ENCODE measurements around the gene TEX10. TPM values are rescaled to one million over a fixed set of nuclear protein-coding genes. Genes with fewer than 3 reads are reported as not detected.
"Not testable (repeated sequence)": the region's sequence is repeated elsewhere in the genome, so short reads cannot be mapped to it uniquely, and the experiment has no call there.

Gene TEX10
- total RNA-seq, 8 experiments from 2014 or later = 18.6 to 53.3 (median 28.4) TPM

DNA sequence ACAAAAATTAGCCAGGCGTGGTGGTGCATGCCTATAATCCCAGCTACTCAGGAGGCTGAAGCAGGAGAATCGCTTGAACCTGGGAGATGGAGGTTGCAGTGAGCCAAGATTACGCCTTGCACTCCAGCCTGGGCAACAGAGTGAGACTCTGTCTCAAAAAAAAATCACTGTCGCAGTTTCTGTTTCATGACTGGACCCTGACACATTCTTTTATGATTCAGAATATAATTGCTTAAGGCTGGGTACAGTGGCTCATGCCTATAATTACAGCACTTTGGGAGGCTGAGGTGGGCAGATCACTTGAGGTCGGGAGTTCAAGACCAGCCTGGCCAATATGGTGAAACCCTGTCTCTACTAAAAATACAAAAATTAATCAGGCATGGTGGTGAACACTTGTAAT, 14.0 kb downstream of the TEX10 start:
- not testable (repeated sequence) for H3K27ac ChIP-seq; H3K4me3 ChIP-seq; ATAC-seq (replicated peaks in 6 of 8); H3K4me1 ChIP-seq (replicated peaks in 1 of 2)
- WGBS, 10 experiments = 100% methylated on average over 1 to 4 of the region's 5 CpGs; no CpG with 5 or more reads in 6 of the 10 experiments
- in situ Hi-C loops (cut with MboI; ENCODE audit: low pct_unique_long_range_greater_than_20kb in 2 of 9, low sequenced_read_pairs in 9 of 9, unreplicated experiment in 9 of 9) = loop anchor here in 2 of 9 experiments (25.0 kb wide), 1 partner anchor 249 kb away; the partner anchor contains the start of gene CAVIN4 (in 2 of the 2)

DNA sequence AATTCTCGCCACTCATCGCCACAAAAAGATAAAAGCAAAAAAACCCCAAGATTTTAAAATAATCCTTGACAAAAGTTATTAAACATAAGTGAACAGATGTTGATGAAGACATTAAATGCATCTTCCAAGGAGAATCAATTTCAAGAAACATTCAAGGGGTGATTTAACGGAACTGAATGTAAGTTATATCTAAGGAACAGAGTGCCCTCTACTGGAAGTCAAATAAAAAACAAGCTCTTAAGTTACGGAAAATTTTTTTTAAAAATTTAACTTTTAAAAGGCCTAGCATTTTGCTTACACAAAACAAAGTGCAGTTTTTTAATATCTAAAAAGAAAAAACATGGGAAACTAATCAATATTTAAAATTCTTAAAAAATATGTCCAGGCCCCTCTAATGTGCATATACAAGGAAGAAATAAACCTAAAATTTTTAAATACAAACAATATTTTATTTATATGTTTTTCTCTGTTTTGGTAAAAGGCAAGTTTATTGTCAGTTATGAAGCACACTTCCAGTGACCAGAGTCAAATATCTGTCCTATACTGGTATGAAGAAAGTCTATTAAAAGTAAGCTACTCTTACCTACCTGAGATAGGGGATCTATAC, 28.0 kb downstream of the TEX10 start:
- in situ Hi-C loops (cut with MboI; ENCODE audit: low pct_unique_long_range_greater_than_20kb in 2 of 9, low sequenced_read_pairs in 9 of 9, unreplicated experiment in 9 of 9) = loop anchor here in 4 of 9 experiments (10.0 to 25.0 kb wide), 5 partner anchors 263 to 1162 kb away; partner anchors contain the start of genes CAVIN4 (in 2 of the 4) and NR4A3 (in 1 of the 4)
- H3K4me3 ChIP-seq = no peak overlapping the region
- 54 to 91% (median 76%) methylated on average over 1 to 4 of the region's 4 CpGs for WGBS, 10 experiments
- no peak overlapping the region for H3K27ac ChIP-seq
- no peak for ATAC-seq (replicated peaks in 6 of 8)
- H3K4me1 ChIP-seq (replicated peaks in 1 of 2) = no peaks in the 10 kb centered on the region

DNA sequence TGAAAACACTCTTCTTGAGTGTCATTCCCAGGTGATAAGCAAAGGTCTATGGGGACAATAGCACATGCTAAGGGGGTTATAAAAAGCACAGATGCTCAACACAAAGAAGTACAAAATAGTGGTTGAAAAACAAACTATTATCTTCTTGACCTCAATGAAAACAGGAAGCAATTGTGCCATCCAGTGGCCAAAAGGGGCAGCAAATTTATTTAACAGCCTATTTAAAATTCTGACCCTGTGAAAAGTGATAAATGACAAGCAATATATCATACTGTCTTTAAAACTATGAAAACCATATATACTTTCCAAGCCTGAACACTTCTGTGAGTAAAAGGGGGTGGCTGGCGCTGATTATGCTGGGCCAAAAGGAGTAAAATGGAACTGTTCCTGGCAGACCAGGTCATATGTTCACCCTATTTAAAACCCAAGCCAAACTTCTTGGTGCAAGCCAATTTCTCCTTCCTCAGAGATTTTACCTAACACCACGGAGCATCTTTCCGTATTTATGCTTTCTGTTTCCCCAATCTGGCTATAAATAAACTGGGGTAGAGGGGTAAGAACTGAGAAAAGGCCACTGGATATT, 29.7 kb downstream of the TEX10 start:
- in situ Hi-C loops (cut with MboI; ENCODE audit: low pct_unique_long_range_greater_than_20kb in 2 of 9, low sequenced_read_pairs in 9 of 9, unreplicated experiment in 9 of 9) = loop anchor here in 3 of 9 experiments (10.0 to 25.0 kb wide), 4 partner anchors 511 to 1161 kb away; partner anchors contain the start of gene NR4A3 (in 1 of the 3)
- WGBS, 10 experiments = 50 to 100% (median 73%) methylated on average over 1 to 3 of the region's 3 CpGs
- Histone ChIP-seq H3K4me1 (replicated peaks in 1 of 2) (no peaks in the 10 kb centered on the region), H3K4me3 (no peak overlapping the region), H3K27ac (no peak overlapping the region)
- ATAC-seq (replicated peaks in 6 of 8) = peak in 3 of 8 experiments; percentile 27 to 43 (median 34)

DNA sequence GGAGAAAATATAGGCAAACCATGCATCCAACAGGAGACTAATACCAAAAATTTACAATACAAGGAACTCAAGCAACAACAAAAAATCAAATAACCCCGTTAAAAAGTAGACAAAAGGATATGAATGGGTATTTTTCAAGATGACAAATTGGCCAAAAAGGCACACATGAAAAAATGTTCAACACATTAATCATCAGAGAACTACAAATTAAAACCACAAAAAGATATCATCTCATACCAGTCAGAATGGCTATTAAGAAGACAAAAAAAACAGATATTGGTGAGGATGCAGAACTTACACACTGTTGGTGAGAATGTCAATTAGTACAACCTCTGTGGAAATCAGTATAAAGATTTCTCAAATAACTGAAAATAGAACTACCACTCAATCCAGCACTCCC, 35.0 kb downstream of the TEX10 start:
- Histone ChIP-seq H3K27ac (no peak overlapping the region), H3K4me3 (no peak overlapping the region), H3K4me1 (replicated peaks in 1 of 2) (no peaks in the 10 kb centered on the region)
- in situ Hi-C loops (cut with MboI; ENCODE audit: low pct_unique_long_range_greater_than_20kb in 2 of 9, low sequenced_read_pairs in 9 of 9, unreplicated experiment in 9 of 9) = loop anchor here in 2 of 9 experiments (25.0 kb wide), 3 partner anchors 505 to 1155 kb away; partner anchors contain the start of gene NR4A3 (in 1 of the 2)
- 22 to 100% (median 86%) methylated on average over 1 of the region's 1 CpG; no CpG with 5 or more reads in 2 of the 10 experiments for WGBS, 10 experiments
- ATAC-seq (replicated peaks in 6 of 8) = no peak

DNA sequence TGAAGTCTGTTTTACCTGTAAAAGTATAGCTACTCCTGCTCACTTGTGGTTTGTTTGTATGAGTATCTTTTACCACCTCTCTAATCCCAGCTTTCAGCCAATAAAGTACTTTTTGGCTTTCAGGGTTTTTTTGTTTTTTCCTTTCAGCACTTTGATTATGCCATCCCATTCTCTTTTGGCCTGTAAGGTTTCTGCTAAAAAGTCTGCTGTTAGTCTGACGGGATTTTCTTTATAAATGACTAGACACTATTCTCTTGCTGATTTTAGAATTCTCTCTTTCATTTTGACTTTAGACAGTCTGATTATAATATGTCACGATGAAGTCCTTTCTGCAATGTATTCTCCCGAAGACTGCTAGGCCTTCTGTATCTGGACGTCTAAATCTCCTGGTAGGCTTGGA, 37.2 kb downstream of the TEX10 start:
- WGBS, 10 experiments = 75 to 100% (median 98%) methylated on average over 1 to 4 of the region's 4 CpGs
- no peaks in the 10 kb centered on the region for H3K4me1 ChIP-seq (replicated peaks in 1 of 2)
- in situ Hi-C loops (cut with MboI; ENCODE audit: low pct_unique_long_range_greater_than_20kb in 2 of 9, low sequenced_read_pairs in 9 of 9, unreplicated experiment in 9 of 9) = loop anchor here in 2 of 9 experiments (25.0 kb wide), 3 partner anchors 503 to 1153 kb away; partner anchors contain the start of gene NR4A3 (in 1 of the 2)
- no peak overlapping the region for H3K4me3 ChIP-seq
- no peak overlapping the region for H3K27ac ChIP-seq
- ATAC-seq (replicated peaks in 6 of 8) = no peak

DNA sequence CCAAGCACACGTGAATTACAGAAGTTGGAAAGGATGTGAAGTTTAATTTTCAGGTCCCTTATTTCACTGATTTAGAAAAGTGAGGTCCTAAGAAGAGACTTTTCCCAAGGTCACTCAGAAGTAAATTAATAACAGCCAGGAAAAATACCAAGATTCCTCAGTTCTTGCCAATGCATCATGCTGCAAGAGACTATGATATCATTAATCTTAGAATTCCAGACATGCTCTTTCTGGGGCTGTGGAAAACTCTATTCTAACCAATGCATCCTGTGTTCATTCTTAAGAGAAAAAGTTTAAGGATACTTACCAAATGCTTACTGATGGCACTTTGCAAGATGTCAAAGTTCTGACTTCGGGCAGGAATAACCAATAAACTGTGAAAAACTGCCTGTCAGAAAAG, 42.8 kb downstream of the TEX10 start:
- Histone ChIP-seq H3K4me3 (no peak overlapping the region), H3K4me1 (replicated peaks in 1 of 2) (no peaks in the 10 kb centered on the region), H3K27ac (no peak overlapping the region)
- WGBS, 10 experiments = 34 to 100% (median 95%) methylated on average over 1 to 2 of the region's 2 CpGs; no CpG with 5 or more reads in 3 of the 10 experiments
- no peak for ATAC-seq (replicated peaks in 6 of 8)
- in situ Hi-C loops (cut with MboI; ENCODE audit: low pct_unique_long_range_greater_than_20kb in 2 of 9, low sequenced_read_pairs in 9 of 9, unreplicated experiment in 9 of 9) = loop anchor here in 2 of 9 experiments (25.0 kb wide), 3 partner anchors 498 to 1148 kb away; partner anchors contain the start of gene NR4A3 (in 1 of the 2)

DNA sequence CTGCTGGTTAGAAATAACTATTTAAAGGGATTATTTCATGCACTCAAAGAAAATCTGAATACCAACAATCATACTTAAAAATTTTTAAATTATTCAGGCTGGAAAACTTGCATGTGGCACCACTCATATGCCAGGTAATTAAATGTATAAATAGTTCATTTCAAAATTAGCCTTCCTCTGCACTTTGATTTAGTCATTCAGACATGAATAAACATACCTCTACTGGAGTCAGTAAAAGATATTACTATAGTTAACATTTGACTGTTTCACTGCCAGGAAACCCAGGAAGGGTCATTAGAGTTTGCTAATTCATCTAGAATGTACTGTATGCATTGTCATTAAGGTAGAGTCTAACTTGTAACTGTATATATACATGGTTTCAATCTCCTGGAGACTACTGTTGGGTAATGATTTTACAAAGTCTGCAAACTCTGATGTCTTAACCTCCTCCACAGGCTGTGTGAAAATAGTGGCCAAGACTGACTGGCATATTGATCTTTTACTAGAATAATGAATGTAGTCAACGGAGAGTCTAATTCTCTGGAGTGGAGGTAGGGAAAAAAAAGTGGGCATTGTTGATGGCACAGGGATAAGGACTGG, 43.7 kb downstream of the TEX10 start:
- 43 to 100% (median 70%) methylated on average over 1 of the region's 1 CpG; no CpG with 5 or more reads in 2 of the 10 experiments for WGBS, 10 experiments
- ATAC-seq (replicated peaks in 6 of 8) = peak in 4 of 8 experiments; percentile 11 to 87 (median 67)
- Histone ChIP-seq H3K27ac (no peak overlapping the region), H3K4me3 (no peak overlapping the region), H3K4me1 (replicated peaks in 1 of 2) (no peaks in the 10 kb centered on the region)
- in situ Hi-C loops (cut with MboI; ENCODE audit: low pct_unique_long_range_greater_than_20kb in 2 of 9, low sequenced_read_pairs in 9 of 9, unreplicated experiment in 9 of 9) = loop anchor here in 2 of 9 experiments (25.0 kb wide), 3 partner anchors 497 to 1147 kb away; partner anchors contain the start of gene NR4A3 (in 1 of the 2)

DNA sequence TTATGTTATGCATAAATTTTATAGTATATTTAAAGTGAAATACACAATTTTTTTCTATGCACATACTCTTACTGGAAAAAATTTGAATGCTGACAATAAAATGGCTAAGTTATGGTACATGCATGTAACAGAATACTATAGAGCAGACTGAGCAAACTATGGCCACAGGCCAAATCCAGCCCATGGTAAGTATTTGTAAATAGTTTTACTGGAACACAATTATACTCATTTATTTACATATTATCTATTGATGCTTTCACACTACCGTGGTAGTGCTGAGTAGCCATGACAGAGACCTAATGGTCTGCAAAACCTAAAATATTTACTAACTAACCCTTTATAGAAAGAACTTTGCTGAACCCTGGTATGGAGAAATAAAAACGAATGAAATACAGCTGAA, 45.7 kb downstream of the TEX10 start:
- H3K4me3 ChIP-seq = no peak overlapping the region
- WGBS, 10 experiments = 43 to 100% (median 89%) methylated on average over 1 to 2 of the region's 2 CpGs; no CpG with 5 or more reads in 2 of the 10 experiments
- no peak overlapping the region for H3K27ac ChIP-seq
- peak in 1 of 8 experiments; percentile 52 for ATAC-seq (replicated peaks in 6 of 8)
- in situ Hi-C loops (cut with MboI; ENCODE audit: low pct_unique_long_range_greater_than_20kb in 2 of 9, low sequenced_read_pairs in 9 of 9, unreplicated experiment in 9 of 9) = loop anchor here in 2 of 9 experiments (25.0 kb wide), 3 partner anchors 495 to 1145 kb away; partner anchors contain the start of gene NR4A3 (in 1 of the 2)
- no peaks in the 10 kb centered on the region for H3K4me1 ChIP-seq (replicated peaks in 1 of 2)

DNA sequence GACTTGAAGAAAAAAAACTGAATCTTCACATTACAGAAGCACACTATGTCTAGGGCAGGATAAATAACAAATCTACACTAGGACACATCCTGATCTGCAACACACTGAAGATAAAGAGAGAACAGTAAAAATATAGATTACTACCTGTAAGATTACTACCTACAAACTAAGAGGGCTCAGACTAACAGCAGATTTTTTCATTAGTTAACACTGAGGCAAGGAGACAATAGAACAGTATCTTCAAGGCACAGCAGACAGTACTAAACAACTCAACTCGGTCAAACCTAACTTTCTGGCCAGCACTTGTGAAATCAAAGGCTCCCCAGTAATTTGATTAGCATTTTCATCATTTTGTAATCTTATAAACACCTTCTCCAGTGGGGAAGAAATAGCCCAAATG, 46.5 kb downstream of the TEX10 start:
- Histone ChIP-seq H3K4me1 (replicated peaks in 1 of 2) (no peaks in the 10 kb centered on the region), H3K4me3 (no peak overlapping the region), H3K27ac (no peak overlapping the region)
- no peak for ATAC-seq (replicated peaks in 6 of 8)
- WGBS, 10 experiments = 60 to 100% (median 100%) methylated on average over 1 of the region's 1 CpG; no CpG with 5 or more reads in 5 of the 10 experiments
- in situ Hi-C loops (cut with MboI; ENCODE audit: low pct_unique_long_range_greater_than_20kb in 2 of 9, low sequenced_read_pairs in 9 of 9, unreplicated experiment in 9 of 9) = loop anchor here in 2 of 9 experiments (25.0 kb wide), 3 partner anchors 494 to 1144 kb away; partner anchors contain the start of gene NR4A3 (in 1 of the 2)

DNA sequence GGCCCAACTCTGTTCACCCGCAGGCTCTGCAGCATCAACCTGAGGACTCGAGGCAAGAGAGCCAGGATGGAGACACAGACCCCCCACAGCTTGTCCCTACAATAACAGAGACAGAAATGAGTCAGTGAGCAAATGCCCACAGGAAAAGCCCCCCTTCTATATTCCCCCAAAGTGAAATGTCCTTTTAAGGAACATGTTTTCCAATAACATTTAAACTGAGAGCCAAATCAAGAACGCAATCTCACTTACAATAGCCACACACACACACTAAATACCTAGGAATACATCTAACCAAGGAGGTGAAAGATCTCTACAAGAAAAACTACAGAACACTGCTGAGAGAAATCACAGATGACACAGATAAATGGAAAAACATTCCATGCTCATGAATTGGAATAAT, 49.0 kb downstream of the TEX10 start:
- no peaks in the 10 kb centered on the region for H3K4me1 ChIP-seq (replicated peaks in 1 of 2)
- in situ Hi-C loops (cut with MboI; ENCODE audit: low pct_unique_long_range_greater_than_20kb in 2 of 9, low sequenced_read_pairs in 9 of 9, unreplicated experiment in 9 of 9) = loop anchor here in 2 of 9 experiments (25.0 kb wide), 3 partner anchors 491 to 1141 kb away; partner anchors contain the start of gene NR4A3 (in 1 of the 2)
- H3K27ac ChIP-seq = no peak overlapping the region
- 80 to 100% (median 97%) methylated on average over 1 to 3 of the region's 3 CpGs; no CpG with 5 or more reads in 4 of the 10 experiments for WGBS, 10 experiments
- no peak for ATAC-seq (replicated peaks in 6 of 8)
- H3K4me3 ChIP-seq = no peak overlapping the region

DNA sequence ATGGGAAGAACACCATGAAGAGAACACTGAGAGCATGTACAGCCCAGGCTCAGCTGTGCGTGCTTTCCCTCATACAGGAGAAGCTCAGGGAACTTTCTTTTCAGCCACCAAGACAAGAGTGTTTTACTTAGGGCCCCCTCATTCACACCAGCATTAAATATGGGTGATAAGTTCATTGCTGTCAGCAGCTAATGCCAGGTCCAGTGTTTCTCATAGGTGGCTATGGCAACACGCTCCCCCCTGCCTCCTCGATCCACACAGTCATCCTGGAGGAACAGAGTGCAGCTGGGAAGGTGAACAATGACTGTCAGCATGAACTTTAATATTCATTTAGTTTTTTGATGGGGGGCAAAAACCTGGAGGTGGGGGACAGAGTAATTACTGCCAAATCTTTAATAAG, 54.4 kb downstream of the TEX10 start:
- ATAC-seq (replicated peaks in 6 of 8) = peak in 4 of 8 experiments; percentile 31 to 95 (median 86)
- in situ Hi-C loops (cut with MboI; ENCODE audit: low pct_unique_long_range_greater_than_20kb in 2 of 9, low sequenced_read_pairs in 9 of 9, unreplicated experiment in 9 of 9) = no loop called here
- Histone ChIP-seq H3K4me3 (no peak overlapping the region), H3K4me1 (replicated peaks in 1 of 2) (peaks cover 0 to 16% of the 10 kb centered on the region in 2 donors), H3K27ac (no peak overlapping the region)
- WGBS, 10 experiments = 30 to 100% (median 77%) methylated on average over 1 to 3 of the region's 3 CpGs; no CpG with 5 or more reads in 3 of the 10 experiments

DNA sequence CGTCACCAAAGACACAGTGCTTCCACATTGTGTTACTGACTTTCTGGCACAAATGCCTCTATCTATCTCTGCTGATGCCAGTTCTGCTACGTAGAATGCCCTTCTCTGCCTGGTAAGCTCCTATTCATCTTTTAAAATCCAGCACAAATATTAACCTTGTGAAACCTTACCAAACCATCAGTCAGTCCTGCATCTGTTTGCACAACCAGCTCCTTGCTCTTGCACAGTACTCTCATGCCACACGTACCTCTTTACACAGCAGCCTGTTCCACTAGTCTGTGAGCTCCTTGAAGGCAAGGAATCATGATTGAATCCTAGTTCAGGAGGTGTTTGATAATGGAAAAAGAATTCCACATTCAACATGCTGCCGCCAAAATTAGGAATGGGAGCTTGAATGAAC, 56.3 kb downstream of the TEX10 start:
- Histone ChIP-seq H3K4me3 (no peak overlapping the region), H3K27ac (no peak overlapping the region), H3K4me1 (replicated peaks in 1 of 2) (peaks cover 0 to 16% of the 10 kb centered on the region in 2 donors)
- ATAC-seq (replicated peaks in 6 of 8) = no peak
- in situ Hi-C loops (cut with MboI; ENCODE audit: low pct_unique_long_range_greater_than_20kb in 2 of 9, low sequenced_read_pairs in 9 of 9, unreplicated experiment in 9 of 9) = no loop called here
- 90 to 100% (median 94%) methylated on average over 1 to 4 of the region's 4 CpGs; no CpG with 5 or more reads in 2 of the 10 experiments for WGBS, 10 experiments
